HG02763 (cell line): ENCODE data around the gene TAF1.
"Not testable (repeated sequence)": the region's sequence is repeated elsewhere in the genome, so short reads cannot be mapped to it uniquely, and the experiment has no call there.

Experiments used
- ATAC-seq: cut with Tn5 transposase; IDR thresholded peaks from one replicate; pipeline ENCODE4 v1.9.1; 2021; ENCODE audit warnings: mild to moderate bottlenecking, moderate library complexity; ENCODE audit not compliant: unreplicated experiment

TAF1 gene

DNA sequence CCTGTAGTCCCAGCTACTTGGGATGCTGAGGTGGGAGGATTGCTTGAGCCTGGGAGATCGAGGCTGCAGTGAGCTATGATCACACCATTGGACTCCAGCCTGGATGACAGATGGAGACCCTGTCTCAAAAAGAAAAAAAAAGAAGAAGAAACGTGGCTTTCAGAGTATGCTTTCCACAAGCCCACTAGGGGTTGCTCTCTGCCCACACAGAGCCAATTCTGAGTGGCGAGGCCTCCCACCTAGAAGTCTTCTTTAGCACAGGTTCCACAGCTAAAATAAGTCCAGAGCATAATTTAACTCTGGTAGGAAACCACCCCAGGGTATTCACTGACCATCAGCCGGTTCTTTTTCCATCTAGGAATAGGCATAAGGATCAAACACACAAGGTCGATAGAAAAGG lies 50.1 kb downstream of the TAF1 start:
- ATAC-seq: not testable (repeated sequence)

DNA sequence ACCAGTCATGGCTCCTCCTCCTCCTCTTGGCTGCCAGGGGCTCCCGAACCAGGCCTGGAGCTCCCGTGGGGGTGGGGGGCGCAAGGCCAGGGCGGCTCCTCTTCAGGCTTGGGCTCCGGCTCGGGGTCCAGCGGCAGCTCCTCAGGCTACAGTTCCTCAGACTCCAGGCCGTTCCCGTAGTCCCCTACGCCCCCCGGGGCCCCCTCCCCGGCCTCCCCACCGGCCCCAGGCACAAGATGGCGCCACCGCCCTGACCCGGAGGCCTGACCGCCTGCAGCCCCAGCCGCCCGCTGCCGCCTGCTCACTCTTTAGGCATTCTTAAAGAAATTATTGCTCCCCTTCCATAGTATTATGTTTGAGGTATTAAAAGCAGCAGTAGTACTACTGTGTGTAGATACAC lies 54.5 kb downstream of the TAF1 start:
- ATAC-seq: no peak

DNA sequence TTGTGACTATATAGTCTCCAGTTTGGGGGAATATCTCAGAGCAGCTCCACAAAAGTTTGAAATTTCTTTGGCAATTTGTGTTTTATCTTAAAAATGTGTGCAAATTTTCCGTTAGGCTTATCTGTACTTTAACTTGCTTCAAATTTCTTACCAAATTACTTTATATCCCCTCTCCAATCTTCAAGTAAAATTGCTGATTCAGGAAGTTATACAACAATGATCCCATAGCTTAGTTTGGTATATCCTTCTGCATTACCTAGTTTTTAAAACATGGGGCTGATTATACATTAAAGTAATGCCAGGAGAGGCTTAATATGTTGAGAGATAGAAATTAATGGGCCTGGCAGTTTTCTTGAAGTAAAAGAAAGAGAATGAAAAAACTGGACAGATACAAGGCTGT lies 66.6 kb downstream of the TAF1 start:
- ATAC-seq: no peak

DNA sequence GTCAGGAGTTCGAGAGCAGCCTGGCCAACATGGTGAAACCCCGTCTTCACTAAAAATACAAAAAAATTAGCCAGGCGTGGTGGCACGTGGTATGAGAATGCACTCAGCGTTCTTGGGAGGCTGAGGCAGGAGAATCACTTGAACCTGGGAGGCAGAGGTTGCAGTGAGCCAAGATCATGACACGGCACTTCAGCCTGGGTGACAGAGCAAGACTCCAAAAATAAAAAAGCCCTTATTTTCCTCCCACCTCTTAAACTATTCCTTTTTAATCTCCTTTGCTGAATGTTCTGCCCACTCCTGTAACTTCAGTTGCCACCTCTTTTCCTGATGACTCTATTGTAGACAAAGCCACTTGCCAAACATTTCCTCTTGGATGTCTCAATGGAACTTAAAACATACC lies 72.6 kb downstream of the TAF1 start:
- no peak for ATAC-seq

DNA sequence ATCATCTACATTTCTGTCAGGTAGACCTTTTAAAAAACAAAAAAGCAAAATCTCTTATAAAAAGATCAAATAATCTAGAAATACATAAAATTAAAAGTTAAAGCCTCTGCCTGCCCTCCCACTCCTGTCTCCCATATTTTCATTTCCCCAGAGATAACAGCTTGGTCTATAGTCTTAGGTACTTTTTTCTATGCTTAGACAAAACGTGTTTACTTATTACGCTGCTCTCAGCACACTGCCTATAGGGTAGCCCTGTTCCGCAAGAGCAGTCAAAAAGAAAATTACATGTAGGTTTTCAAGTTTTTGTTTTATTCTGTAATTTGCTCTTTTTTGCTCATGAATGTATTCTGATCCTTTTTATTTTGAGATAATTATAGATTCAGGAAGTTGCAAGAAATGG lies 73.3 kb downstream of the TAF1 start:
- ATAC-seq: no peak

DNA sequence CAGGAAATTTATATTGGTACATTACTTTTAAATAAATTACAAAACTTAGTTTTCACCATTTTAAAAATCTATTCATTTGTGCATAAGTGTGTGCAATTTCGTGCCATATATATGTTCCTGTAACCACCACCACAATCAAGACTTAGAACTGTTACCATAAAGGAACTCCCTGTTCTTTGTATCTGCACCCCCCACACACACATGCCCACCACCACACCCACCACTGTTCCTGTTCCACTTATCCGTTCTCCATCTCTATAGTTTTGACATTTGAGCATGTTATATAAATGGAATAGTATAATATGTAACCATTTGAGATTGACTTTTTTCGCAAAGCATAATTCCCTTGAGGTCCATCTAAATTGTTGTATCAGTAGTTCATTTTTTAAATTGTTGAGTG lies 73.7 kb downstream of the TAF1 start:
- ATAC-seq: no peak

DNA sequence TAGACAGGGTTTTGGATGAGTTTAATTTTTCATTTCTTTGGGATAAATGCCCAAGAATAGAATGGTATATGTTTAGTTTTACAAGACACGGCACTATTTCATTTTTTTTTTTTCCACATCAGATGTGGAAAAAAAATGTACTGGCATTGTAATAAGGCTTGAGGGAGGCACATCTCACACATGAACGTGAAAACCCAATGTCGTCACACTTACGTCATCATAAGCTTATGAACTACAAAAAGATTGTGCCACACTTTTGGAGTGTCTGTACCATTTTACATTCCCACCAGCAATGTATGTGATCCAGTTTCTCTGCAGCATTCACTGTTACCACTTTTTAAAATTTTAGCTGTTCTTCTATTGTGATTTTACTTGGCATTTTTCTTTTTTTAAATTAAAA lies 74.2 kb downstream of the TAF1 start:
- no peak for ATAC-seq

DNA sequence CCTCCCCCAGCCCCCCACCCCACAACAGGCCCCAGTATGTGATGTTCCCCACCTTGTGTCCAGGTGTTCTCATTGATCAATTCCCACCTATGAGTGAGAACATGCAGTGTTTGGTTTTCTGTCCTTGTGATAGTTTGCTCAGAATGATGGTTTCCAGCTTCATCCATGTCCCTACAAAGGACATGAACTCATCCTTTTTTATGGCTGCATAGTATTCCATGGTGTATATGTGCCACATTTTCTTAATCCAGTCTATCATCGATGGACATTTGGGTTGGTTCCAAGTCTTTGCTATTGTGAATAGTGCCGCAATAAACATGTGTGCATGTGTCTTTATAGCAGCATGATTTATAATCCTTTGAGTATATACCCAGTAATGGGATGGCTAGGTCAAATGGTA lies 75.7 kb downstream of the TAF1 start:
- not testable (repeated sequence) for ATAC-seq

DNA sequence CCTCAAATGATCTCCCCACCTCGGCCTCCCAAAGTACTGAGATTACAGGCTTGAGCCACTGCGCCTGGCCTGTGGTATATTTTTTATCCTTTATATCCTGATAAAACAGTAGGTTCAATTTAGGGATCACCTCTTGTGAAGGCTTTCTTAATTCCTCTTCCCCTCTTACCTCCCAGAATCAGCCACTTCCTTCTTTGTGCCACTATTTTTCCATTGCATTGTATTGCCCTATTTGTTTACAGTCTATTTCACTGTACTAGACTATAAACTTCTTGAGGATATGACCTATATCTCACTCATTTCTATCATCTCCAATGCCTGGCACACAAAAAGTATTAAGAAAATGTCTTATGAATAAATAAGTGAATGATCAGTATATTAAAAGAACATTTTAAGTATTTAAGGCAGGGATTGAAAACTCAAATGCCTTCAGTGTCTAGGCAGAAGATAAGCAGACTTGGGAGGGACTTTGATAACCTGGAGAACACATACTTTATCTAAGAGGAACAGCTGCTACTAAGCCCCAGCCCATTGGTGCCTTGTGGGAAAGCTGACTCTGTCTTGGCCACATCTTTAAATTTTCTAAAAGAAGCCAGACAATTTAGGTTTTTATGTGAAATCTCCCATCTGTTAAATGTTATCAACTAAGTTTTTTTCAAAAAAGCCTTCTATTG lies 84.4 kb downstream of the TAF1 start:
- no peak for ATAC-seq

DNA sequence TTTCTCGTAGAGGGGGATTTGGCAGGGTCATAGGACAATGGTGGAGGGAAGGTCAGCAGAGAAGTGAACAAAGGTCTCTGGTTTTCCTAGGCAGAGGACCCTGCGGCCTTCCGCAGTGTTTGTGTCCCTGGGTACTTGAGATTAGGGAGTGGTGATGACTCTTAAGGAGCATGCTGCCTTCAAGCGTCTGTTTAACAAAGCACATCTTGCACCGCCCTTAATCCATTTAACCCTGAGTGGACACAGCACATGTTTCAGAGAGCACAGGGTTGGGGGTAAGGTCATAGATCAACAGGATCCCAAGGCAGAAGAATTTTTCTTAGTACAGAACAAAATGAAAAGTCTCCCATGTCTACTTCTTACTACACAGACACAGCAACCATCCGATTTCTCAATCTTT lies 85.4 kb downstream of the TAF1 start:
- ATAC-seq: not testable (repeated sequence)

DNA sequence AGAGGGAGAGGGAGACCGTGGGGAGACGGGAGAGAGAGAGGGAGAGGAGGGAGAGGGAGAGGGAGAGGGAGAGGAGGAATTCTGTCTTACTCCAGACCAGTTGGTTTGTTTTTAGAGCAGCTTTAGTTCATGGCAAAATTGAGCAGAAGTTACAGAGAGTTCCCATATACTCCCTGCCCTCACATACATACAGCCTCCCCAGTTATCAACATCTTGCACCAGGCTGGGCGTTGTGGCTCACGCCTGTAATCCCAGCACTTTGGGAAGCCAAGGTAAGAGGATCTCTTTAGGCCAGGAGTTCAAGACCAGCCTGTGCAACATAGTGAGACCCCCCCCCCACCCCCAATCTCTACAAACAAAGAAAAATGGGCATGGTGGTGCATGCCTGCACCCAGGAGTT lies 86.9 kb downstream of the TAF1 start:
- ATAC-seq: no peak

DNA sequence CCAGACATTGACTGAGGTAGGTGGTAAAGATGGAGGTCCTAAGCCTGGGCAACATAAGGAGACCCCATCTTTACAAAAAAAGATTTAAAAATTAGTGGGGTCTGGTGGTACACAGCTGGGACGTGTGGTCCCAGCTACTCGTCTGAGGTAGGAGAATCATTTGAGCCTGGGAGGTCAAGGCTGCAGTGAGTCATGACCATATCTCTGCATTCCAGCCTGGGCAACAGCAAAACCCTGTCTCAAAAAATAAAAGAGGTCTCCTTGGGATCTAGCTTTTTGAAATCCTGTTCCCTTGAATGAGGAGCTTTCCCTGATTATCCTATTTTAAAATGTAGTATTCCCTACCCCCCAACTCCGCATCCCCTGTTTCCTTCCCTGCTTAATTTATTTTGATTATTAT lies 88.1 kb downstream of the TAF1 start:
- ATAC-seq: no peak

DNA sequence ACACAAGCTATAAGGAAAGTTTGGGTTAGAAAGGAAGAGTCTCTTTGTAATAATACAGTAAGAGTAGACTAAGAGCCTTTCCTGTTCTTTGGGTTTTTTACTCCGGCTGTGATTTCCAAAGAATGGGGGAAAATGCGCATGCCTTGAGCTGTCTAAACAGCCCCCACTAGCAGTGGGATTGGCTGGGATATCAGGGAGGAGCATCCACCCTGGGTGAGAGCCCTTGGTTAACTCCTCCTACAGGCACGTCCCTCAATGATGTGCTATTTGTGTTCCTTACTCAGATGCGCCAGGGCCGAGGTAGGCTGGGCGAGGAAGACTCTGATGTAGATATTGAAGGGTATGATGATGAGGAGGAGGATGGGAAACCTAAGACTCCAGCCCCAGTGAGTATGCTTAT lies 92.7 kb downstream of the TAF1 start:
- no peak for ATAC-seq

DNA sequence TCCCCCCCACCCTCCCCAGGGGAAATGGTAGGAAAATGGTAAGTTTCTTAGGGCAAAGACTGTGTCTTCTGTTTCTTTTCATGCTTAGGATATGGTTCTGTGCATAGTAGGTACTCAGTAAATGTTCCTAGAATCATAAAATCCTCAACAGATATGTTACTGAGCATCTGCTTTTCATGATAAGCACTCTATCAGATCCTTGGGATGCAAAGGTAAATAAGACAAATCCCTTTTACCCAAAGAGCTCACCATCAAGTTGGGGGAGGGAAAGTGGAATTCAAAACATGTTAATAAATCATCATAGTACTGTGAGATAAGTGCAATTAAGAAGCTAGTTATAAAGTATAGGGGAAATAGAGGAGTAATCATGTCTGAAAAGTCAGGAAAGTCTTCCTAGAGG lies 98.8 kb downstream of the TAF1 start:
- ATAC-seq: no peak

DNA sequence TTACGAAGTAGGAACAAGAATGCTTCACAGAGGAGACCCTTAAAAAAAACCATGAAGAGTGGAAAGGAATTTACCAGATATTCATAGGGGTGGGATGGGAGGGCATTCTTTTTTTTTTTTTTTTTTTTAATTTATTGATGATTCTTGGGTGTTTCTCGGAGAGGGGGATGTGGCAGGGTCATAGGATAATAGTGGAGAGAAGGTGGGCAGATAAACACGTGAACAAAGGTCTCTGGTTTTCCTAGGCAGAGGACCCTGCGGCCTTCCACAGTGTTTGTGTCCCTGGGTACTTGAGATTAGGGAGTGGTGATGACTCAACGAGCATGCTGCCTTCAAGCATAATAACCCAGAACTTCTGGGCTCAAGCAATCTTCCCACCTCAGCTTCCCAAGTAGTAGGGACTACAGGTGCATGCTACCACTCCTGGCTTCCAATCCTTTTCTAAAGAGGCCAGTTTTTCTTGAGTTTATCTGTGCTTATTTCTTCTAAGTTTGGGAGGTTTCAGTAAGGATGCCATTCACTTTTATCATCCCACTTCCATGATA lies 100.9 kb downstream of the TAF1 start:
- ATAC-seq: no peak

DNA sequence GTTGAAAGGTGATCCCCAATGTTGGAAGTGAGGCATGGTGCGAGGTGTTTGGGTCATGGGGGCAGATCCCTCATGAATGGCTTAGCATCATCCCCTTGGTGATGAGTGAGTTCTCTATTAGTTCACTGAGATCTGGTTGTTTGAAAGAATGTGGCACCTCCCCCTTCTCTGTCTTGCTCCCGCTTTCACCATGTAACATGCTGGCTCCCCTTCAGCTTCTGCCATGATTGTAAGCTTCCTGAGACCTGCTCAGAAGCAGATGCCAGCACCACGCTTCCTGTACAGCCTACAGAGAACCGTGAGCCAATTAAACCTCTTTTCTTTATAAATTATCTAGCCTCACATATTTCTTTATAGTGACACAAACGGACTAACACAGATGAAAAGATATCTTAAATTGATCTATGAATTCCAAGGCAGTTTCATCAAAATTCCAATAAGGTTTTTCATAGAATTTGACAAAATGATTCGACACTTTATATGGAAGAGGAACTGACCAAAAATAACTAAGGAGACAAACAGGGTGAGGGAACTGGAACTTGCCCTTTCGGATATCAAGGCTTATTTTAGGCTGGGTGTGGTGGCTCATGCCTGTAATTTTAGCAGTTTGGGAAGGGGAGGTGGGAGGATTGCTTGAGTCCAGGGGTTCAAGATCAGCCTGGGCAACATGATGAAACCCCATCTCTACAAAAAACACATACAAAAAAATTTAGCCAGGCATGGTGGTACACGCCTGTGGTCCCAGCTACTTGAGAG lies 109.8 kb downstream of the TAF1 start:
- no peak for ATAC-seq

DNA sequence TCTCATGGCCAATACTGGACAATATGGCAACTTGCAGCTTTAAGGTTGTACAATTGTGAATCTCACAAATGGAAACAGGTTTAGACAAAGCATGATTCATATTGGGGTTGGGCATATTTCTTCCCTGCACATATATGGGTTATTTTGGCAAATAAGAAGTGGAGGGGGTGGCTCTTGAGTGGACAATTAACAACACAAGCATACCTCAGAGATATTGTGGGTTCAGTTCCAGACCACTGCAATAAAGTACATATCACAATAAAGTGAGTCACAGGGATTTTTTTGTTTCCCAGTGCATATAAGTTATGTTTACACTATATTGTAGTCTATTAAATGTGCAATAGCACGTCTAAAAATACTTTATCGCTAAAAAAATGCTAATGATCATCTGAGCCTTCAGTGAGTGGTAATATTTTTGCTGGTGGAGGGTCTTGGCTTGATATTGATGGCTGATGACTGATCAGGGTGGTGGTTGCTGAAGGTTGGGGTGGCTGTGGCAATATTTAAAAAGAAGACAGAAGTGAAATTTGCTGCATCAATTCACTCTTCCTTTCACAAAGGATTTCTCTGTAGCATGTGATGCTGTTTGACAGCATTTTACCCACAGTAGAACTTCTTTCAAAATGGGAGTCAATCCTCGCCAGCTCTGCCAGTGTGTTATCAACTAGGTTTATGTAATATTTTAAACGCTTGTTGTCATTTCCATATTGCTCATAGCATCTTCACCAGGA lies 116.2 kb downstream of the TAF1 start:
- no peak for ATAC-seq

DNA sequence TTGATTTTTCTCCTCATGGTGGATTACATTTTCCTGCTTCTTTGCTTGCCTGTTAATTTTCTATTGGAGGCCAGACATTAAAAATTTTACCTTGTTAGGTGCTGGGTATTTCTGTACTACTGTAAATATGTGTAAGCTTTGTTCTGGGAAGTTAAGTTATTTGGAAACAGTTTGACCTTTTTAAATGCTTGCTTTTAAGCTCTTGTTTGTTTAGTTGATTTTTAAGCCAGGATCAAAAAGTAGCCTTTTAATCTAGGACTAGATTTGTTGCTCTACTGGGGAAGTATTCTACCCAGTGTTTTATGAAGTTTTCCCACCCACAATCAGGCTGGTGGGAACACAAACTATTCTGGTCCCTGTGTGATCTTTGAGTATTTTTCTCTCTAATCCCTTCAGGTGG lies 121.7 kb downstream of the TAF1 start:
- ATAC-seq: no peak

DNA sequence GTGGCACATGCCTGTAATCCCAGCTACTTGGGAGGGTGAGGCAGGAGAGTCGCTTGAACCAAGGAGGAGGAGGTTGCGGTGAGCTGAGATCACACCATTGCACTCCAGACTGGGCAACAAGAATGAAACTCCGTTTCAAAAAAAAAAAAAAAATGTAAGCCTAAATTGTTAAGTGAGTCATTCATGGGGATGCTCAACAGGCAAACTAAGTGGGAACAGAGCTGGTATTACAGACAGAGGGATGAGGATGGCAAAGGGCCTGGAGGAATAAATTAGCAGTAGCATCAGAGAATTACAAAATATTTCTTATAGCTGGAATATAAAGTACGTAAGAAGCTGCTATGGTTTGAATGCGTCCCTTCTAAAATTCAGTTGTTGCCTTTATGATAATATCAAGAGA lies 123.4 kb downstream of the TAF1 start:
- ATAC-seq: no peak

DNA sequence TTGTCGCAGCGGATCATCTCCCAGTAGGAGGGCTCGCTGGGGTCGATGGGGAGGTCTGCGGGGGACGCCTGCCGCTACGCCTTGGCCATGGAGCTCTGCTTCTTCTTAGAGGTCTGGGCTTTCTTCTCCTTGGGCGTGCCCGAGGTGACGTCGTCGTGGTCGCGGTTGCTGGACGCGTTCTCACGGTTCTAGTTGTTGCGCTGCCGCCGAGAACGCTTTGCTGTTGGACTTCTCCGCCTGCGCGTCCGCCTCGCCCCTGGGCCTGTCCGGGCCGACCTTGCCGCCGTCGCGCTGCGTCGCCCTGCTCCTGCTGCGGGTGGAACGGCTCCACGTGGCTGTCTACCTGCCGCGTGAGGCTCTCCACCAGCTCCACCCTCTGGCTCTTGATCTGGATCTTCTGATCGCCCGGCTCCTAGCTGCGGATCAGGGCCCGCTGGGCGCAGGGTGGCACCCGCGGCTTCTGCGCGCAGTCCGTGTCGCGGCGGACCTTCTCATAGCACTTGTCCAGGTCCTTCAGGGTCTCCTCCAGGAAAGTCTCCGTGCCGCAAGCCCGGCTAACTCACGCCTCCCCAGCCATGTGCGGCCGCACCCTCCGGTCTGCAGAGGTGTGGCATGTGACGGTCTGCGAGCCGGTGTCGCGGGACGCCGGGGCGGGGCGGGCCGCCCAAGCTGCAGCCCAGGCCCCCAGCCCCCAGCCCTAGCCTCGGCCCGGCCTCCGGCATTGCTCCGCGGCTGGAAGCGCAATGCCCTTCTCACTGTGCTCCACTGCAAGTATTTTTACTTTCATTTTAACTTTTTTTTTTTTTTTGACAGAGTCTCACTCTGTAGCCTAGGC lies 126.3 kb downstream of the TAF1 start:
- ATAC-seq: no peak

DNA sequence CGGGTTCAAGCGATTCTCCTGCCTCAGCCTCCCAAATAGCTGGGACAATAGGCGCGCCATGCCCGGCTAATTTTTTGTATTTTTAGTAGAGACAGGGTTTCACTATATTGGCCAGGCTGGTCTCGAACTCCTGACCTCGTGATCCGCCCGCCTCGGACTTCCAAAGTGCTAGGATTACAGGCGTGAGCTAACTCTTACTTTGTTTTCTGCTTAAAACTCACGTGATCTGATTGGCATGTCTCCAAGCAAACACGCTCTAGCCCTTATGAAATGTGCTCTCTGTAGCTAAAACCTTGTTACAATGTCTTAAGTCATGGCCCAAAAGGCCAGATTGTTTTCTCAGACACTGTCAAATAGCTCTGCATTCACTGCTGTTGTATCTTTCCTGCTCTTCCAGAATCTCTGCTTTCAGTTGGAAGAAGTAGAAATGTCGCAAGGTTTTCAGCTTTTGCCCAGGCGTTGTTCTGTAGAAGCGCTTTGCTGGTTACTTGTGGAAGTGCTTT lies 127.0 kb downstream of the TAF1 start:
- ATAC-seq: no peak
